BE2C (cell line): ENCODE results near the gene CHAD.

Experiments used
- DNase-seq: peaks from one replicate; pipeline ENCODE4 v3.0.0-alpha.2; 2020
- H3K27me3 ChIP-seq: fragments of 250-450 bp; sonication (Bioruptor Pico); 2 replicates; pipeline ENCODE4 v1.5.1; 2020; ENCODE audit warnings: mild to moderate bottlenecking
- H3K36me3 ChIP-seq: fragments of 250-450 bp; sonication (Bioruptor Pico); 2 replicates; pipeline ENCODE4 v1.5.1; 2020; ENCODE audit warnings: mild to moderate bottlenecking
- H3K4me1 ChIP-seq: fragments of 250-450 bp; sonication (Bioruptor Pico); 2 replicates; pipeline ENCODE4 v1.5.1; 2020
- H3K4me3 ChIP-seq: 2 replicates; pipeline ENCODE4 v1.5.1; 2011; ENCODE audit warnings: low read depth, low read length
- H3K9me3 ChIP-seq: fragments of 250-450 bp; sonication (Bioruptor Pico); 2 replicates; pipeline ENCODE4 v1.5.1; 2020
- CTCF ChIP-seq: IDR thresholded peaks from 2 replicates; pipeline ENCODE4 v1.5.1; 2012; ENCODE audit warnings: mild to moderate bottlenecking, low read depth, low read length

CHAD gene

DNA sequence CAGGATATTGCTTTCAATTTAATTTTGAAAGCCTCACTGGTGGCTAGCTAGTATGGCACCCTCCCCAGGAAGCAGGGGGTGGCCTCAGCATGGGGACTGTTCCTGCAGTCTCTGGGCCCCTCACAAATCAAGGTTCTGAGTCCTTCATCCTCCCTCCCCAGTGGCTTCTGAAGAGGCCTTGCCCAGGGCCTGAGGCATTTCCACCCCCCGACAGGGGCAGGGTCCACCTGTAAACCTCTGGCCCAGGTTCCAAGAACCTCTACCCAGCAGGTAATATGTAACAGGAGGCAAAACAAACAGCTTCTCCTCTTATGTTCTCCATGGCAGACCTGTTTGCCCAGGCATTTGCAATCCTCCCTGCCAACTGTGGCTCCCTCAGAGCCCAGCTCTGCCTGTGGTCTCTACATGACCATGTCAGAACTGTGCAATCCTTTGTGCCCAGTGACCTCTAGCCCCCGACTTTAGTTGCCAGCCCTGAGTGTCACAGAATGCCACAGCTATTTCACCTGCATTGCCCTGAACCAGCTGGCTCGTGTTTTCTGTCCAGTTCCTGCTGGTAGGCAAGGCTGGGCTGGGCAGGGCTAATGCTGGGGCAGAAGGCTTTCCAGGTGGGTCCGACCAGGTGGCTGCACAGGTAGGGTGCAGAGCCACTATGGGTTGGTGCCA is 28.4 kb downstream of the CHAD start:
- no peak overlapping the region for H3K4me3 ChIP-seq
- H3K4me1 ChIP-seq, result no peaks in the 10 kb centered on the region
- no peak for TF ChIP-seq CTCF
- H3K36me3 ChIP-seq, result no peaks in the 10 kb centered on the region
- no peaks in the 10 kb centered on the region for H3K9me3 ChIP-seq
- DNase-seq, result no peak
- no peaks in the 10 kb centered on the region for H3K27me3 ChIP-seq

DNA sequence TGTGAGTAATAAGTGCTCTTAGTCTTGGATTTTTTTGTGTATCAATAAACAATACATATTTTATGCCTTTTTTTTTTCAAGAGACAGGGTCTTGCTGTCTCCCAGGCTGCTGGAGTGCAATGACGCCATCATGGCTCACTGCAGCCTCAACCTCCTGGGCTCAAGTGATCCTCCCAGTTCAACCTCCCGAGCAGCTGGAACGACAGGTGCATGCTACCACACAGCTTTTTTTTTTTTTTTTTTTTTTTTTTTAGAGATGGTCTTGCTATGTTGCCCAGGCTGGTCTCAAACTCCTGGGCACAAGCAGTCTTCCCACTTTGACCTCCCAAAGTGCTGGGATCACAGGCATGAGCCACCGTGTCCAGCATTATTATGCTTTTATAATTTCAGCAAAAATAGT is 29.7 kb downstream of the CHAD start:
- Histone ChIP-seq H3K36me3 (no peaks in the 10 kb centered on the region), H3K4me1 (no peaks in the 10 kb centered on the region), H3K27me3 (no peaks in the 10 kb centered on the region), H3K4me3 (no peak overlapping the region), H3K9me3 (no peaks in the 10 kb centered on the region)
- no peak for DNase-seq
- TF ChIP-seq CTCF, result no peak

DNA sequence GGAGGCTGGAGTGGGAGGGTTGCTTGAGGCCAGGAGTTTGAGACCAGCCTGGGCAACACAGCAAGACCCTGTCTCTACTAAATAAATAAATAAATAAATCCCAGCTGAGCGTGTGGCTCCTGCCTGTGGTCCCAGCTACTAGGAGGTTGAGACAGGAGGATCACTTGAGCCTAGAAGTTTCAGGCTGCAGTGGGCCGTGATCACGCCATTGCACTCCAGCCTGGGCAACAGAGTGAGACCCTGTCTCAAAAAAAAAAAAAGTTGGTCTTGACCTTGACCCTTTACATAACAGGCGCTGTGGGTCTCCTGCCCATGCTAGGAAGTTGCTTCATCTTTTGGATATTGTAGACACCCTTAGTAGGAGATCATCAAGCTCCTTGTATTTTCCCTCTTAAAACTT is 31.3 kb downstream of the CHAD start:
- no peak for TF ChIP-seq CTCF
- DNase-seq, result no peak
- no peaks in the 10 kb centered on the region for H3K9me3 ChIP-seq
- H3K36me3 ChIP-seq, result no peaks in the 10 kb centered on the region
- no peak overlapping the region for H3K4me3 ChIP-seq
- no peaks in the 10 kb centered on the region for H3K4me1 ChIP-seq
- H3K27me3 ChIP-seq, result no peaks in the 10 kb centered on the region

- no peaks in the 10 kb centered on the region for H3K27me3 ChIP-seq
- no peaks in the 10 kb centered on the region for H3K9me3 ChIP-seq
- TF ChIP-seq CTCF, result no peak
- H3K4me3 ChIP-seq, result no peak overlapping the region
- H3K36me3 ChIP-seq, result no peaks in the 10 kb centered on the region
- H3K4me1 ChIP-seq, result no peaks in the 10 kb centered on the region
- no peak for DNase-seq
Measured at GRCh38 chr17:50432125-50432762, 36.4 kb downstream of the CHAD start.

- DNase-seq, result no peak
- no peak for TF ChIP-seq CTCF
- Histone ChIP-seq H3K4me1 (peaks cover 5% of the 10 kb centered on the region; the same call in 1 of the 2 replicates), H3K27me3 (no peaks in the 10 kb centered on the region), H3K9me3 (no peaks in the 10 kb centered on the region), H3K36me3 (no peaks in the 10 kb centered on the region), H3K4me3 (no peak overlapping the region)
Measured at GRCh38 chr17:50430821-50431618, 37.7 kb downstream of the CHAD start.

DNA sequence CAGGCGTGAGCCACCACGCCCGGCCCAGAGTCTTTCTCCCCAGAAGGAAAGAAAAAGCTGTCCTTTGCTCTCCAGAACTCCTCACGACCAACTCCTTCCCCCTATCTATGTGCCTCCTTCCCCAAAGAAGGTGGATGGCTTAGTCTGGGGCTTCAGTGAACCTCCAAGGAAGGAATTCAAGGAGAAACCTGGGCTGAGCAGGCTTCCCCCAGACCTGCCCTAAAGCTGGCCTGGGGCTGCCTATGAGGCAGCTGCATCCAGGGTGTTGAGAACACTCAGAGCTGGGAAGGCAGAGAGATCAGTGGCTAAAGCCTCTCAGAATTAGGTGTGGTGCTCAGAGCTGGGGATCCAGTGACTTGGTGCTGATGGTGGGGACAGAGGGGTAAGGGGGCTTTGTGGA is 38.9 kb downstream of the CHAD start:
- peaks cover 5% of the 10 kb centered on the region; the same call in 1 of the 2 replicates for H3K4me1 ChIP-seq
- DNase-seq, result no peak
- H3K9me3 ChIP-seq, result no peaks in the 10 kb centered on the region
- no peaks in the 10 kb centered on the region for H3K27me3 ChIP-seq
- no peak overlapping the region for H3K4me3 ChIP-seq
- TF ChIP-seq CTCF, result no peak
- H3K36me3 ChIP-seq, result no peaks in the 10 kb centered on the region
